Progenitor cell of endocrine pancreas (in vitro differentiated cells): ENCODE measurements around the gene TMEM17. TPM values are rescaled to one million over a fixed set of nuclear protein-coding genes. Genes with fewer than 3 reads are reported as not detected.

ENCODE experiments used
- DNase-seq: peaks from one replicate; pipeline ENCODE4 v3.0.0; 2021; ENCODE audit warnings: low spot score; ENCODE audit not compliant: unreplicated experiment
- H3K27ac Mint-ChIP-seq: 2 replicates; pipeline ENCODE4 v1.8.0; 2021; ENCODE audit warnings: mild to moderate bottlenecking, moderate library complexity, mixed read lengths
- H3K27me3 Mint-ChIP-seq: 2 replicates; pipeline ENCODE4 v1.8.0; 2021; ENCODE audit warnings: mixed read lengths
- H3K36me3 Mint-ChIP-seq: 2 replicates; pipeline ENCODE4 v1.8.0; 2022; ENCODE audit warnings: mixed read lengths; ENCODE audit not compliant: insufficient read depth
- H3K4me1 Mint-ChIP-seq: 2 replicates; pipeline ENCODE4 v1.8.0; 2021; ENCODE audit warnings: low read depth, mixed read lengths
- H3K4me3 Mint-ChIP-seq: 2 replicates; pipeline ENCODE4 v1.8.0; 2021; ENCODE audit warnings: low read depth, mild to moderate bottlenecking, moderate library complexity, mixed read lengths
- H3K9me3 Mint-ChIP-seq: 2 replicates; pipeline ENCODE4 v1.8.0; 2021; ENCODE audit warnings: low read depth, mixed read lengths
- CTCF ChIP-seq: fragments of 200-600 bp; sonication (generic); IDR thresholded peaks from one replicate; pipeline ENCODE4 v1.5.0; 2021; ENCODE audit warnings: antibody characterized with exemption, mild to moderate bottlenecking; ENCODE audit not compliant: unreplicated experiment
- total RNA-seq: library from RNA; stranded (reverse); gene quantifications from 2 replicates; pipeline ENCODE4 v1.2.1, GENCODE V29; 2021

The TMEM17 gene
- total RNA-seq, 1 donor from 2014 or later = 5.9 TPM

- no peak for TF ChIP-seq CTCF
- Mint-ChIP-seq H3K9me3 (no peaks in the 10 kb centered on the region), H3K4me3 (no peak overlapping the region), H3K4me1 (peaks cover 16% of the 10 kb centered on the region), H3K27me3 (no peaks in the 10 kb centered on the region), H3K27ac (no peak overlapping the region), H3K36me3 (no peaks in the 10 kb centered on the region)
- DNase-seq = no peak
These were observed 10.2 kb downstream of the TMEM17 start for GRCh38 chr2:62495761-62496160.

GRCh38 chr2:62492048-62492447 lies 13.9 kb downstream of the TMEM17 start:
- H3K9me3 Mint-ChIP-seq = no peaks in the 10 kb centered on the region
- TF ChIP-seq CTCF = no peak

GRCh38 chr2:62489702-62490101 lies 16.3 kb downstream of the TMEM17 start:
- H3K4me1 Mint-ChIP-seq = peaks cover 13% of the 10 kb centered on the region
- DNase-seq = no peak
- no peaks in the 10 kb centered on the region for H3K9me3 Mint-ChIP-seq
- no peaks in the 10 kb centered on the region for H3K27me3 Mint-ChIP-seq
- H3K36me3 Mint-ChIP-seq = no peaks in the 10 kb centered on the region
- H3K4me3 Mint-ChIP-seq = no peak overlapping the region
- TF ChIP-seq CTCF = no peak
- H3K27ac Mint-ChIP-seq = no peak overlapping the region

More at GRCh38 chr2:62492048-62492447, 13.9 kb downstream of the TMEM17 start:
- DNase-seq = no peak
- H3K4me1 Mint-ChIP-seq = peaks cover 9% of the 10 kb centered on the region
- no peaks in the 10 kb centered on the region for H3K27me3 Mint-ChIP-seq
- H3K36me3 Mint-ChIP-seq = no peaks in the 10 kb centered on the region
- no peak overlapping the region for H3K27ac Mint-ChIP-seq
- H3K4me3 Mint-ChIP-seq = no peak overlapping the region

GRCh38 chr2:62489162-62489561 lies 16.8 kb downstream of the TMEM17 start:
- Mint-ChIP-seq H3K27ac (no peak overlapping the region), H3K4me3 (no peak overlapping the region), H3K27me3 (no peaks in the 10 kb centered on the region), H3K9me3 (no peaks in the 10 kb centered on the region), H3K36me3 (no peaks in the 10 kb centered on the region), H3K4me1 (peaks cover 13% of the 10 kb centered on the region)
- no peak for TF ChIP-seq CTCF
- DNase-seq = no peak

GRCh38 chr2:62486439-62486765 lies 19.6 kb downstream of the TMEM17 start:
- Mint-ChIP-seq H3K4me1 (peaks cover 12% of the 10 kb centered on the region), H3K36me3 (no peaks in the 10 kb centered on the region), H3K4me3 (no peak overlapping the region), H3K27me3 (no peaks in the 10 kb centered on the region), H3K27ac (no peak overlapping the region), H3K9me3 (no peaks in the 10 kb centered on the region)
- TF ChIP-seq CTCF = no peak
- no peak for DNase-seq
